ENCODE results near the gene SELENOI.

DNA sequence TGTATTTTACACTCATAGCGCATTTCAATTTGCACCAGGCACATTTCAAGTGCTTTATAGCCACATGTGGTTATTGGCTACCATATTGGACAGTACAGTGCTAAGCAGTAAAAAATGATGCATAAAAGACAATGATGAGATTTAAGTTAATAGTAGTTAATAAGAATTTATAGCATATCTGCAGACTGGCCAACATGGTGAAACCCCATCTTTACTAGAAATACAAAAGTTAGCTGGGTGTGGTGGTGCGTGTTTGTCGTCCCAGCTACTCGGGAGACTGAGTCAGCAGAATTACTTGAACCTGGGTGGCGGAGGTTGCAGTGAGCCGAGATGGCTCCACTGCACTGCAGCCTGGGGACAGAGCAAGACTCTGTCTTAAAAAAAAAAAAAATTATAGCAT is 65.5 kb downstream of the SELENOI start:
- TF ChIP-seq POLR2A (IDR thresholded peaks at IDR 0.05; ENCODE audit: low read depth, low read length), result no peak
- TF ChIP-seq, protein P1, sequence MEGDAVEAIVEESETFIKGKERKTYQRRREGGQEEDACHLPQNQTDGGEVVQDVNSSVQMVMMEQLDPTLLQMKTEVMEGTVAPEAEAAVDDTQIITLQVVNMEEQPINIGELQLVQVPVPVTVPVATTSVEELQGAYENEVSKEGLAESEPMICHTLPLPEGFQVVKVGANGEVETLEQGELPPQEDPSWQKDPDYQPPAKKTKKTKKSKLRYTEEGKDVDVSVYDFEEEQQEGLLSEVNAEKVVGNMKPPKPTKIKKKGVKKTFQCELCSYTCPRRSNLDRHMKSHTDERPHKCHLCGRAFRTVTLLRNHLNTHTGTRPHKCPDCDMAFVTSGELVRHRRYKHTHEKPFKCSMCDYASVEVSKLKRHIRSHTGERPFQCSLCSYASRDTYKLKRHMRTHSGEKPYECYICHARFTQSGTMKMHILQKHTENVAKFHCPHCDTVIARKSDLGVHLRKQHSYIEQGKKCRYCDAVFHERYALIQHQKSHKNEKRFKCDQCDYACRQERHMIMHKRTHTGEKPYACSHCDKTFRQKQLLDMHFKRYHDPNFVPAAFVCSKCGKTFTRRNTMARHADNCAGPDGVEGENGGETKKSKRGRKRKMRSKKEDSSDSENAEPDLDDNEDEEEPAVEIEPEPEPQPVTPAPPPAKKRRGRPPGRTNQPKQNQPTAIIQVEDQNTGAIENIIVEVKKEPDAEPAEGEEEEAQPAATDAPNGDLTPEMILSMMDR (conservative IDR thresholded peaks at IDR 0.05; ENCODE audit: low read depth, low read length), result no peak
- TF ChIP-seq MAFK (IDR thresholded peaks at IDR 0.05; ENCODE audit: low read depth, low read length), result no peak
